SU-DHL-6 (cell line): ENCODE data around the gene UCMA.

ENCODE experiments used
- H2AFZ ChIP-seq: fragments of 200-600 bp; sonication (generic); 2 replicates; pipeline ENCODE4 v1.6.1; 2014; ENCODE audit warnings: low read depth, mild to moderate bottlenecking, moderate library complexity, mixed read lengths, antibody characterized with exemption, low read length; ENCODE audit not compliant: severe bottlenecking
- H3F3A ChIP-seq: fragments of 200-600 bp; shearing (Covaris generic); 2 replicates; pipeline ENCODE4 v1.6.0; 2016; ENCODE audit warnings: antibody characterized with exemption, mild to moderate bottlenecking; ENCODE audit not compliant: insufficient read depth
- H3K27ac ChIP-seq: fragments of 200-600 bp; sonication (generic); 2 replicates; pipeline ENCODE4 v1.5.1; 2016; ENCODE audit warnings: low read depth, mild to moderate bottlenecking, low read length, moderate library complexity, mixed read lengths
- H3K27me3 ChIP-seq: fragments of 200-600 bp; sonication (generic), shearing (Covaris generic); 2 replicates; pipeline ENCODE4 v1.6.0; 2014; ENCODE audit warnings: mild to moderate bottlenecking, low read length
- H3K36me3 ChIP-seq: fragments of 200-600 bp; sonication (generic); 2 replicates; pipeline ENCODE4 v1.6.1; 2014; ENCODE audit warnings: mild to moderate bottlenecking, low read length, mixed read lengths
- H3K4me2 ChIP-seq: fragments of 300-600, 200-600 bp; shearing (Covaris generic), sonication (generic); 2 replicates; pipeline ENCODE4 v1.6.0; 2014; ENCODE audit warnings: low read length, low read depth, mild to moderate bottlenecking; ENCODE audit not compliant: poor library complexity, severe bottlenecking
- H3K4me3 ChIP-seq: fragments of 200-600 bp; sonication (generic); 2 replicates; pipeline ENCODE4 v1.5.1; 2014; ENCODE audit warnings: antibody characterized with exemption, low read length, mild to moderate bottlenecking, mixed read lengths; ENCODE audit not compliant: insufficient read depth, poor library complexity, severe bottlenecking
- H3K79me2 ChIP-seq: fragments of 200-600 bp; sonication (generic); 2 replicates; pipeline ENCODE4 v1.6.1; 2014; ENCODE audit warnings: mild to moderate bottlenecking, low read length, moderate library complexity; ENCODE audit not compliant: insufficient read depth
- H3K9ac ChIP-seq: fragments of 200-600 bp; sonication (generic); 2 replicates; pipeline ENCODE4 v1.7.0; 2014; ENCODE audit warnings: mild to moderate bottlenecking, low read length
- H3K9me2 ChIP-seq: fragments of 200-600 bp; sonication (generic); replicated peaks from 2 replicates; pipeline ENCODE4 v1.6.1; 2014; ENCODE audit warnings: low read length; ENCODE audit not compliant: insufficient read depth
- H3K9me3 ChIP-seq: fragments of 200-600 bp; sonication (generic); 2 replicates; pipeline ENCODE4 v1.6.1; 2014; ENCODE audit warnings: low read length, mixed read lengths; ENCODE audit not compliant: insufficient read depth
- H4K20me1 ChIP-seq: fragments of 200-600 bp; sonication (generic); 2 replicates; pipeline ENCODE4 v1.6.1; 2014; ENCODE audit warnings: low read depth, mild to moderate bottlenecking, antibody characterized with exemption, low read length, moderate library complexity, mixed read lengths
- EZH2phosphoT487 ChIP-seq: fragments of 200-600 bp; sonication (generic), shearing (Covaris generic); conservative IDR thresholded peaks from 2 replicates; pipeline ENCODE4 v1.6.1; 2018; ENCODE audit warnings: mild to moderate bottlenecking, antibody characterized with exemption, low read length, moderate library complexity, mixed read lengths
- TF ChIP-seq, protein P1 (sequence below): fragments of 200-600 bp; sonication (generic); IDR thresholded peaks from one replicate; pipeline ENCODE4 v1.5.1; 2017; ENCODE audit warnings: antibody characterized with exemption, mild to moderate bottlenecking, low read length, moderate library complexity; ENCODE audit not compliant: insufficient read depth, poor library complexity, severe bottlenecking

Gene UCMA

GRCh38 chr10:13190816-13191215 is 43.4 kb downstream of the UCMA start:
- Histone ChIP-seq H3K36me3 (peaks cover 36% of the 10 kb centered on the region), H3K27me3 (no peaks in the 10 kb centered on the region), H3K4me2 (no peak overlapping the region), H3F3A (no peaks in the 10 kb centered on the region), H3K9ac (no peak overlapping the region), H3K27ac (no peak overlapping the region), H3K9me3 (no peaks in the 10 kb centered on the region), H3K4me3 (no peak overlapping the region), H4K20me1 (no peaks in the 10 kb centered on the region), H2AFZ (no peak overlapping the region), H3K79me2 (no peaks in the 10 kb centered on the region), H3K9me2 (no peaks in the 10 kb centered on the region)
- TF ChIP-seq EZH2phosphoT487 = no peak
- TF ChIP-seq, protein P1, sequence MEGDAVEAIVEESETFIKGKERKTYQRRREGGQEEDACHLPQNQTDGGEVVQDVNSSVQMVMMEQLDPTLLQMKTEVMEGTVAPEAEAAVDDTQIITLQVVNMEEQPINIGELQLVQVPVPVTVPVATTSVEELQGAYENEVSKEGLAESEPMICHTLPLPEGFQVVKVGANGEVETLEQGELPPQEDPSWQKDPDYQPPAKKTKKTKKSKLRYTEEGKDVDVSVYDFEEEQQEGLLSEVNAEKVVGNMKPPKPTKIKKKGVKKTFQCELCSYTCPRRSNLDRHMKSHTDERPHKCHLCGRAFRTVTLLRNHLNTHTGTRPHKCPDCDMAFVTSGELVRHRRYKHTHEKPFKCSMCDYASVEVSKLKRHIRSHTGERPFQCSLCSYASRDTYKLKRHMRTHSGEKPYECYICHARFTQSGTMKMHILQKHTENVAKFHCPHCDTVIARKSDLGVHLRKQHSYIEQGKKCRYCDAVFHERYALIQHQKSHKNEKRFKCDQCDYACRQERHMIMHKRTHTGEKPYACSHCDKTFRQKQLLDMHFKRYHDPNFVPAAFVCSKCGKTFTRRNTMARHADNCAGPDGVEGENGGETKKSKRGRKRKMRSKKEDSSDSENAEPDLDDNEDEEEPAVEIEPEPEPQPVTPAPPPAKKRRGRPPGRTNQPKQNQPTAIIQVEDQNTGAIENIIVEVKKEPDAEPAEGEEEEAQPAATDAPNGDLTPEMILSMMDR = no peak

DNA sequence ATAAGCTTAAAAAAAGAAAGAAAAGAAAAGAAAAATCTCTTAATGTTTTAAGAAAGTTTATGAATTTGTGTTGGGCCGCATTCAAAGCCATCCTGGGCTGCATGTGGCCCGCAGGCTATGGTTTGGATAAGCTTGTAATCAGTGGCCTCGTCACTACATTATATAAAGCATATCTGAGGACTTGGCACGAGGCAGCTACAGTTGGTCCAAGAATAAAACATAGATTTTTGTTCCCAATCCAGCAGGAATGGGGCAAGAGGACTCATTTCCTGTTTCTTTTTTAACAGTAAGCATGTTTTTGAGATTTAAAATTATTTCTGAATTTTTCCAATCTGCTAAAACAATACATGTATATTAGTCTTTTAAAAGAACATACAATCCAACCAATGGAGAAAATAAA is 44.2 kb downstream of the UCMA start:
- Histone ChIP-seq H2AFZ (no peak overlapping the region), H3K79me2 (no peaks in the 10 kb centered on the region), H3F3A (no peaks in the 10 kb centered on the region), H3K9me3 (no peaks in the 10 kb centered on the region), H3K9me2 (no peaks in the 10 kb centered on the region), H3K4me3 (no peak overlapping the region), H3K27me3 (no peaks in the 10 kb centered on the region), H3K4me2 (no peak overlapping the region), H3K36me3 (peaks cover 33% of the 10 kb centered on the region), H3K9ac (no peak overlapping the region), H3K27ac (no peak overlapping the region), H4K20me1 (no peaks in the 10 kb centered on the region)
- TF ChIP-seq, protein P1 = no peak
- no peak for TF ChIP-seq EZH2phosphoT487

DNA sequence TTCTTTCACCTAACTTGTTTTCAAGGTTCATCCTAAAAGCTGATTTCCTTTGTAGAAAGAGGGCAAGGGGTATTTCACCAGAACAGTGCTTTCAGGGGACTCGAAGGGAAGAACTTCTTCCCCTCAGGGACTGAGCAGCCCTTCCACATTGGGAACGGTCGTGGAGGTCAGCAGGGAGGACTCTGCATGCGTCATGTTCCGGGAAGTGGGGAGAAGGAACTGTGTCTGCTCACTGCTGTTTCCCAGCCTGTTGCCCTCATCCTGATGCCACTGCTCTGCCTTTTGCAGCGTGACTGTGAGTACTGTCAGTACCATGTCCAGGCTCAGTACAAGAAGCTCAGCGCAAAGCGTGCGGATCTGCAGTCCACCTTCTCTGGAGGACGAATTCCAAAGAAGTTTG is 45.6 kb downstream of the UCMA start:
- Histone ChIP-seq H3K79me2 (no peaks in the 10 kb centered on the region), H4K20me1 (no peaks in the 10 kb centered on the region), H3K4me2 (no peak overlapping the region), H3K27ac (no peak overlapping the region), H3K9ac (no peak overlapping the region), H3K9me2 (no peaks in the 10 kb centered on the region), H3K27me3 (no peaks in the 10 kb centered on the region), H3K4me3 (no peak overlapping the region), H2AFZ (no peak overlapping the region), H3K36me3 (peaks cover 37% of the 10 kb centered on the region), H3K9me3 (no peaks in the 10 kb centered on the region), H3F3A (no peaks in the 10 kb centered on the region)
- TF ChIP-seq EZH2phosphoT487 = no peak
- TF ChIP-seq, protein P1 = no peak

DNA sequence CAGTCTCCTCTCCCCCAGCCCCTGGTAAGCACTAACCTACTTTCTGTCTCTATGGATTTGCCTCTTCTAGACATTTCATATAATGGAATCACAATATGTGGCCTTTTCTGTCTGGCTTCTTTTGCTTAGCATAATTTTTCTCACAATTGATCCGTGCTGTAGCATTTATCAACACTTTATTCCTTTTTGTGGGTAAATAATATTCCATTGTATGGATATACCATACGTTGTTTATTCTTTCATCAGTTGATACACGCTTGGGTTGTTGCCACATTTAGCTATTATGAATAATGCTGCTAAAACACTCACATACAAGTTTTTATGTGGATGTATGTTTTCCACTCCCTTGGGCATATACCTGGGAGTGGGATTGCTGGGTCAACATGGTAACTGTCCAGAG is 47.0 kb downstream of the UCMA start:
- Histone ChIP-seq H4K20me1 (no peaks in the 10 kb centered on the region), H3K79me2 (no peaks in the 10 kb centered on the region), H3K27me3 (no peaks in the 10 kb centered on the region), H3K36me3 (peaks cover 46% of the 10 kb centered on the region), H3F3A (no peaks in the 10 kb centered on the region), H3K9ac (no peak overlapping the region), H3K9me2 (no peaks in the 10 kb centered on the region), H3K9me3 (no peaks in the 10 kb centered on the region), H2AFZ (no peak overlapping the region), H3K4me3 (no peak overlapping the region), H3K27ac (no peak overlapping the region), H3K4me2 (no peak overlapping the region)
- no peak for TF ChIP-seq EZH2phosphoT487
- TF ChIP-seq, protein P1 = no peak
